ENCODE measurements around the gene RAP1GAP2.

GRCh38 chr17:2935632-2936031 is 139.4 kb downstream of the RAP1GAP2 start:
- no peak for TF ChIP-seq CTCF (conservative IDR thresholded peaks at IDR 0.05; ENCODE audit: low read length)
- no peak for TF ChIP-seq EZH2phosphoT487 (IDR thresholded peaks at IDR 0.05; ENCODE audit: borderline replicate concordance, low read depth, low read length)
